ENCODE measurements around the gene AZIN2. TPM values are rescaled to one million over a fixed set of nuclear protein-coding genes. Genes with fewer than 3 reads are reported as not detected.

Gene AZIN2
- total and polyA plus RNA-seq, 9 of the 15 experiments (the other 6 are each of a cell fraction or from before 2014, with no cell fraction given), result 0.06 to 0.91 (median 0.42) TPM; not detected in 2

DNA sequence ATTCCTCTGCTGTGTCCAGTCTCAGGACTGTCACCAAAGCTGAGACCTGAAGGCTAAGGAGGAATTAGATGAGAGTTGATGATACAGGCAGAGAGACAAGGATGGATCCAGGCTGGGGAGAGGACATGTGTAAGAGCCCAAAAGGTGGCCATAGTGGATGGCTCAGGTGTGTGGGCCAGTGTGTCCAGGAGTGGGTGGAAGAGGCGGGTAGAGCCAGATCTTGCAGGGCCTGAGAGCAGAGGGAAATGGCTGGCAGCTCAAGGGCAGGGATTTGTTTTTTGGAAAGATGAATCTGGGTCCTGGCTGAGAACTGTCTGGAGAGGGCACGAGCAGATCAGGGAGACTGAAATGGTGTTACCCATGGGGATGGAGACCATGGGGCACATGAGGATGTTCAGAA is 38.1 kb downstream of the AZIN2 start:
- H4K20me1 ChIP-seq (replicated peaks; ENCODE audit: control insufficient read depth, insufficient read depth, low read length), result no peaks in the 10 kb centered on the region; the same call in 1 of the 2 replicates
- BruUV-seq (replicated peaks), result no TSS peak
- no peak overlapping the region for H3K4me3 ChIP-seq
- H3K36me3 ChIP-seq (ENCODE audit: control insufficient read depth, insufficient read depth, low read length), result no peaks in the 10 kb centered on the region
- TF ChIP-seq SMARCA4 (IDR thresholded peaks at IDR 0.05) (no peak), ZNF561 (CRISPR knock-in tag; conservative IDR thresholded peaks at IDR 0.05) (no peak), PTTG1 (tag; IDR thresholded peaks at IDR 0.05; ENCODE audit: low read depth) (no peak), JUN (IDR thresholded peaks at IDR 0.05; ENCODE audit: borderline replicate concordance, low read depth, low read length) (no peak), JUN (CRISPR knock-in tag; IDR thresholded peaks at IDR 0.05; ENCODE audit: borderline replicate concordance) (no peak), HES1 (IDR thresholded peaks at IDR 0.05; ENCODE audit: low read depth) (no peak), SAFB2 (IDR thresholded peaks at IDR 0.05; ENCODE audit: borderline replicate concordance, low read depth, low read length, severe bottlenecking) (no peak)
- TF ChIP-seq, protein P1, sequence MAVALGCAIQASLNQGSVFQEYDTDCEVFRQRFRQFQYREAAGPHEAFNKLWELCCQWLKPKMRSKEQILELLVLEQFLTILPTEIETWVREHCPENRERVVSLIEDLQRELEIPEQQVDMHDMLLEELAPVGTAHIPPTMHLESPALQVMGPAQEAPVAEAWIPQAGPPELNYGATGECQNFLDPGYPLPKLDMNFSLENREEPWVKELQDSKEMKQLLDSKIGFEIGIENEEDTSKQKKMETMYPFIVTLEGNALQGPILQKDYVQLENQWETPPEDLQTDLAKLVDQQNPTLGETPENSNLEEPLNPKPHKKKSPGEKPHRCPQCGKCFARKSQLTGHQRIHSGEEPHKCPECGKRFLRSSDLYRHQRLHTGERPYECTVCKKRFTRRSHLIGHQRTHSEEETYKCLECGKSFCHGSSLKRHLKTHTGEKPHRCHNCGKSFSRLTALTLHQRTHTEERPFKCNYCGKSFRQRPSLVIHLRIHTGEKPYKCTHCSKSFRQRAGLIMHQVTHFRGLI (CRISPR knock-in tag; IDR thresholded peaks at IDR 0.05), result no peak
- ATAC-seq (no peak), FAIRE-seq (no peak), DNase-seq (ENCODE audit: extremely low read depth in 1 of 4, low spot score in 3 of 4) (no peak)
- no peak overlapping the region for H3K4me2 ChIP-seq (ENCODE audit: insufficient read depth, low read length)
- H3K4me1 ChIP-seq (replicated peaks in 1 of 2; ENCODE audit: control insufficient read depth in 2 of 2, insufficient read depth in 2 of 2, low read length in 2 of 2), result peaks cover 0 to 5% of the 10 kb centered on the region in 2 experiments; a peak in 1 of 5 replicates
- no peaks in the 10 kb centered on the region for H3K9me3 ChIP-seq (replicated peaks; ENCODE audit: control insufficient read depth, insufficient read depth, low read depth, low read length)
- H3K9me1 ChIP-seq (ENCODE audit: control insufficient read depth, insufficient read depth, low read length), result no peaks in the 10 kb centered on the region
- POLR2A ChIA-PET, result no interaction called here
- CTCF ChIA-PET (ENCODE audit: low intra/inter-chr PET ratio), result interaction anchor here (0.6 kb wide), 1 partner anchor 41 kb away, joined by 4 read pairs; no protein-coding TSS in a partner anchor
- intact Hi-C loops (cut with micrococcal nuclease), result no loop called here
- H2AFZ ChIP-seq (ENCODE audit: low read depth, low read length), result no peak overlapping the region
- H3K79me2 ChIP-seq (ENCODE audit: control insufficient read depth, insufficient read depth, low read length), result no peaks in the 10 kb centered on the region
- H3K27ac ChIP-seq (ENCODE audit: extremely low read depth, low read depth, low read length), result no peak overlapping the region
- H3K27me3 ChIP-seq (ENCODE audit: control insufficient read depth in 2 of 2, insufficient read depth in 2 of 2, low read length in 2 of 2), result peaks cover 26 to 55% of the 10 kb centered on the region in 2 experiments; a peak in 4 of 5 replicates
- no peak overlapping the region for H3K9ac ChIP-seq (ENCODE audit: insufficient read depth in 1 of 2, low read depth in 2 of 2, low read length in 2 of 2)
- in situ Hi-C loops (cut with MboI), result no loop called here
- 3% methylated on average over 2 of the region's 2 CpGs for WGBS (ENCODE audit: insufficient coverage, low coverage, missing lambda C conversion rate)

All from K562 (cell line).